GM04504 (cell line): ENCODE results near the gene FAT1.

Experiments
- DNase-seq: peaks from one replicate; pipeline ENCODE4 v3.0.0-alpha.2; 2012; ENCODE audit warnings: low read depth

Gene FAT1

GRCh38 chr4:186755550-186756519, 32.2 kb upstream of the FAT1 start:
- no peak for DNase-seq

- DNase-seq: no peak
Measured at GRCh38 chr4:186754976-186755375, 31.3 kb upstream of the FAT1 start.

GRCh38 chr4:186752325-186752724, 28.7 kb upstream of the FAT1 start:
- no peak for DNase-seq

DNA sequence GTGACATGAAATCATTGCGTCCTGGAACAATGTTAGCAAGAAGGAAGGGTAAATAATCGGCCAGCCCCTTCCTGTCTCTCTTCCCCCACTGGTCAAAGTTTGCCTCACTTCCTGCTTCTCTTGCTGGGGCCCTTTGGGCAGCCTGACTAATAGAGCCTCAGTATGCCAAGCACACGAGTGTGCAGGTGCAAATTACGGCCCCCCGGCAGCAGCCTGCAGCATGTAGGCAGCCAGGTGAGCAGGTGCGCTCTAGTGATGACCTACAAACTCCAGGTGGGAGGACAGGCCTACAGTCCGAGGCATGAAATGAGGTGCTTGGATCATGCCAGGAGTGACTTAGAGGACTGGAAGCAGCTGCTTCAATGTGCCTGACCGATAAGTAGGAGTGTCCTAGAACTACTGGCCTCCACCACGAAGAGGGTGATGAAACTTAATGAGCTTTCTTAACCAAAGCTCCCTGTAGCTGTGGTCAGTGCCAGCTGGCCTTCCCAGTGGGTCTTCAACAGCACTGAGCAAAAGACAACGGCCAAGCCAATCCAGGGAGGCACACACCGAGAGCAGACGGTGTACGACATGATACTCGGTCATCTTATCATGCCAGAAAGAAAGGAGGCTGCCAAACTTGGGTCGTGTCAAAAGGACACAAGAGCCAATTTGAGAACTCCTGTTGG, 26.1 kb upstream of the FAT1 start:
- DNase-seq: no peak

DNA sequence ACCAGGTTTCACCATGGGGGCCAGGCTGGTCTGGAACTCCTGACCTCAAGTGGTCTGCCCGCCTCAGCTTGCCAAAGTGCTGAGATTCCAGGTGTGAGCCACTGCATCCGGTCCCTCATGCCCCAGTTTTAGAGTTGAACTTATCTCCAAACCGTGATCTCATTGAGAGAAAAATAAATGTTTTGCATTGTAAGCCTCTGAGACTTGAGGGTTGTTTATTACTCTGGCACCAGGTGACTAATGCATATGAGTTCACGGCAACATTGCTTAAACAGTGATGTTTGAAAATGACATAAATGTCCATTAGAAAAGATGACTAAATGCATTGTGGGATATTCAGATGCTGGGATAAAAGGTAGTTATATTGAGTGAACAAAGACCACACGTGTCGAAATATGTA, 22.9 kb upstream of the FAT1 start:
- no peak for DNase-seq

DNA sequence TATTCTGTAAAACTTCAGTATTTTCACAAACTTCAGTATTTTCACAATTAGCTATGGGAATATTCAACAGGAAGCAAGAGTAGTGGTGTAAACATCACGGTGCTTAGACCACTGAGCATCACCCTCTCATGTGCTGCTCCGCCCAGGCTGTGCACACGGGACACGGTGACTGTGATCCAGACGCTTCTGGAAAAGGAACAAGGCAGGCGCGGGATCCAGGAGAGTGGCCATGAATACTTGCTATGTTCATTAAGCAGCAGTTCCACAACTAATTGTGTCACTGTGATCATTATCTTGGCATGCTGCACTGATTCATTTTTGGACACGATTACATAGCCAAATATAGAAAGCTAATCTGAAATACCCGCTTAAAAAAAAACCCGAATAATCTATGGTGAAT, 19.6 kb upstream of the FAT1 start:
- DNase-seq: no peak

GRCh38 chr4:186740822-186741221, 17.2 kb upstream of the FAT1 start:
- no peak for DNase-seq

GRCh38 chr4:186739802-186740434, 16.3 kb upstream of the FAT1 start:
- DNase-seq: no peak

DNA sequence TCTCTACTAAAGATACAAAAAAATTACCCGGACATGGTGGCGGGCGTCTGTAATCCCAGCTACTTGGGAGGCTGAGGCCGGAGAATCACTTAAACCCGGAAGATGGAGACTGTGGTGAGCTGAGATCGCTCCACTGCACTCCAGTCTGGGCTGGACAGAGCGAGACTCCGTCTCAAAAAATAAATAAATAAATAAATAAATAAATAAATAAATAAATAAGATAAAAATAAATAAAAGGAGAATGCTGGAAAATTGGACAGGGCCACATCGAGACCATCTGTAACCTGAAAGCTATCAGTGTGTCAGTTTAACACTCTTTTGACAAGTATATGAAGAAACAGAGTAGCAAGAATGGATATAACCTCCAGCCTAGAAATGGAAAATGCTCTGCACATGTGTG, 15.7 kb upstream of the FAT1 start:
- no peak for DNase-seq

DNA sequence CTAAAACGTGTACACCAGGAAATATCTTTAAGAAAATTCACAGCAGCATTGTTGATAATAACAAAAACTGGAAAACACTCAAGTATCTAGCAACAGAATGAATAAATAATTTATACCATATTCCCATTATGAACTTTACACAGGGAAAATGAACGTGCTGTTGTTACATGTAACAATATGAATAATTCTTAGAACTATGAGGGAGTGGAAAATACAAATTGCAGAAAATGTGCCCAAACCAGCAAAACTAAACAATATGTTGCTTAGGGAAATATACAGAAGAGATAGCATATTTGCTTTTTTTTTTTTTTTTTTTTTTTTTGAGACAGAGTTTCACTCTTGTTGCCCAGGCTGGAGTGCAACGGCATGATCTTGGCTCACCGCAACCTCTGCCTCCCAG, 14.8 kb upstream of the FAT1 start:
- DNase-seq: no peak

GRCh38 chr4:186737427-186737826, 13.8 kb upstream of the FAT1 start:
- DNase-seq: no peak

GRCh38 chr4:186736466-186736865, 12.8 kb upstream of the FAT1 start:
- no peak for DNase-seq

GRCh38 chr4:186734251-186734650, 10.6 kb upstream of the FAT1 start:
- DNase-seq: no peak

DNA sequence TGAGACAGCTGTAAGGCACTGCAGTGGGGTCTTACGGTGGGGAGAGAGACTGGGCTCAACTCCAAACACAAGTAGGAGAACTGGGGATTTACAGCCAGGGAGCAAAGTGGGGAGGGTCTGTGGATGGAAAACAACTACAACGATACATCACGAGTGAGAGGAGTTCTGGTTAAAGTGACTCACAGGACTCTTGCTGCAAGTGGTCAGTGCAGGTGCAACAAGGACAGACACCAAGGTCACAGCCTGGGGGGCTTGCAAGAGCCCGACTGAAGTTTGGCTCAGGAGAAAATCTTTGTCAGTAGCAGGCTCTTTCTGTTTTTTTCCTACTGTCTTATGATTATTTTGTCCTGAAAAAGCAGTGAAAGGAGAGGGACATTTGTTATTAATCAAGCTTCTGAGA, 10.1 kb upstream of the FAT1 start:
- DNase-seq: no peak

DNA sequence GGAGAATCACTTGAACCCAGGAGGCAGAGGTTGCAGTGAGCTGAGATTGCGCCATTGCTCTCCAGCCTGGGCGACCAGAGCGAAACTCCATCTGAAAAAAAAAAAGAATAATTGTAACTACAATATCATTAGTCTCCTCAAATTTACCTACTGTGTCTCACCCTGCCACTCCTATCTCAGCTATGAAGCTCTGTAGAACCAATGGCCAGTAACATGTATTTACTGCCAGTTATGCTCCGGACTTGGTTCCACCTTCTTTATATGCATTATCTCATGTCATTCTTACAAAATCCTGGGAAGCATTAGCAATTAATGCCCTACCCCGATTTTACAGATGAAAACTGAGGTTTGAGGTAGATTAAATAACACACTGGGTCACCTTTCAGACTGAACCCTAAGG, 7.0 kb upstream of the FAT1 start:
- no peak for DNase-seq

DNA sequence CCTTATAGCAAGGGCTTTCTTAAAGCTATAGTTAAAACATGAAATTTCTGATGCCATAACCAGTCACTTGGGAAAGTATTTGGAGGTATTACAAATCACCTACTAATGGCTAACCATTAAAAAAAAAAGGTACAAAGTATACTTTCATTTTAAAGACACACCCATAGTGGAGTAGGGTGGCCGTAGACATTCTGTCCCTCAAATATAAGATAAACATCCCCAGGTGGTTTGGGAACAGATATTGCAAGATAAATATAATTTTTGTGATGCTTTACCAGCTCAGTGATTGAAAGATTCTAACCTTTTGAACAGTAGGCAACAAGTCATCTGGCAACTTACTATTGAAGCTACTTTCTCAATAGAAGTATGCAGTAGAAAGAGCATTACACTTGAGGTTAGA, 6.2 kb upstream of the FAT1 start:
- DNase-seq: no peak

- DNase-seq: no peak
Measured at GRCh38 chr4:186728631-186729271, 5.1 kb upstream of the FAT1 start.

DNA sequence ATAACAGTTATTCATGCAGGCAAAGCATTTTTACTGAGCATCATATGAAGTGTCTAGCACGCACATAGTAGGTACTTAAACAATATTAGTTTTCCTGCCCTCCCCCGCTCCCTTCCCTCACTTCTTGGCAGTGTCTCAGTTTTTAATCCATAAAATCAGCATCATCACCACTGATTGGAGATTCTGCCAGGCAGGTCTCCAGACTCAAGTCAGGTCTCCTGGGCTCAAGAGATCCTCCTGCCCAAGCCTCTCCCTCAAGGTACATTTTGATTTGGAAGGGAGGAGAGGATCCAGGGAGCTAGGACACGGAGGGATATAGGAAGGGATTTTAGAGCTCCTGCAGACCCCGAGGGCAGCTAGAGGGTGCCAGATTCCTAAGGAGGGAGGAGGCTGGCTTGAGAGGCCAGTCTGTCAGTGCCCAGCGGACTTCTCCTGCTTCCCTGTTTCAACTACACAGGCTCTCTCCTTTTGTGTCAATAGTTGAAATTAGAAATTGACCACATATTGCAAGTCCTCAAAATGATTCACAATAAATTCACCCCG, 4.4 kb upstream of the FAT1 start:
- no peak for DNase-seq

GRCh38 chr4:186727169-186727976, 3.7 kb upstream of the FAT1 start:
- DNase-seq: no peak

GRCh38 chr4:186726426-186727168, 2.9 kb upstream of the FAT1 start:
- no peak for DNase-seq
